ENCODE data around the gene CA14.
A peak's percentile ranks its signal among the peaks of the same experiment; 100 is the strongest.
"Not testable (repeated sequence)": the region's sequence is repeated elsewhere in the genome, so short reads cannot be mapped to it uniquely, and the experiment has no call there.

Gene CA14

DNA sequence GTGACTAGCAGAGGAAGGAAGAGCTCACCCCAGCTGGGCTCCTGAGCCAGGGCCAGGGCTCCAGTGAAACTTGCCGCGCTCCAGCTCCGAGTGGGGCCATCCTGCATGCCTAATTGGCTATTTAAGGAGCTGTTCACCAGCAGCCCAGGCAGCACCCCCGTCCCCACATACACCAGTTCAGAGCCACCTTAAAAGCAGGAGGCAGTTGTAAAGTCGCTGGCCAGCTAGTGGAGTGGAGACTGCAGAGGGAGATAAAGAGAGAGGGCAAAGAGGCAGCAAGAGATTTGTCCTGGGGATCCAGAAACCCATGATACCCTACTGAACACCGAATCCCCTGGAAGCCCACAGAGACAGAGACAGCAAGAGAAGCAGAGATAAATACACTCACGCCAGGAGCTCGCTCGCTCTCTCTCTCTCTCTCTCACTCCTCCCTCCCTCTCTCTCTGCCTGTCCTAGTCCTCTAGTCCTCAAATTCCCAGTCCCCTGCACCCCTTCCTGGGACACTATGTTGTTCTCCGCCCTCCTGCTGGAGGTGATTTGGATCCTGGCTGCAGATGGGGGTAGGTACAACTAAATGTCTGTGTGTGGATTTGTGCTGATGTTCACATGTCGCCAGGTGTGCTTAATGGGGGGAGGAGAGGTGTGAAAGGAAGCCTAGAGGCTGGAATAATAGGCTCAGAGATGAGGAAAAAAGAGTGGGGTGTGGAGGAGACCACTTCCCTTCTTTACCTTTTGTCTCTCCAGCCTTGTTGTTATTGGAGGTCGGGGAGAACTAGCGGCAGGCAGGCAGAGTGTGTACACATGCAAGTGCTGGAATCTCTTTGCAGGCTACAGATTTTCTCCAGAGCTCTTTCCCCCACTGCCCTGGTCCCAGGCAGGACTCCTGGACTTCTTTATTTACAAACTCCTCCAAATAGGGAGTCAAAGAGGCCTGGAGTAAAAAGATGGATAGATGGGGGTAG is at the start of gene CA14:
Gene CA14 (plus strand): TSS at position 151 of the 962 bp plus-strand sequence. CDS start 355 bp downstream, at position 506.
- no peak for DNase-seq (ENCODE audit: low read depth in 2 of 2)

DNA sequence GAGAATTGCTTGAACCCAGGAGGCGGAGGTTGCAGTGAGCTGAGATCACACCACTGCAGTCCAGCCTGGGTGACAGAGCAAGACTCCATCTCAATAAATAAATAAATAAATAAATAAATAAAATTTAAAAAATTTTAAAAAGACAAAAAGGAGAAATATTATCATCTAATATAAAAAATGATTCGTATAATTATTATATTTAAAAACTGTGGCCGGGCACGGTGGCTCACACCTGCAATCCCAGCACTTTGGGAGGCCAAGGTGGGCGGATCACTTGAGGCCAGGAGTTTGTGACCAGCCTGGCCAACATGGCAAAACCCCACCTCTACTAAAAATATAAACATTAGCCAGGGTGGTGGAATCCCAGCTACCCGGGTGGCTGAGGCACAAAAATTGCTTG is 49.1 kb upstream of the CA14 start:
- not testable (repeated sequence) for DNase-seq (ENCODE audit: low read depth in 2 of 2)

DNA sequence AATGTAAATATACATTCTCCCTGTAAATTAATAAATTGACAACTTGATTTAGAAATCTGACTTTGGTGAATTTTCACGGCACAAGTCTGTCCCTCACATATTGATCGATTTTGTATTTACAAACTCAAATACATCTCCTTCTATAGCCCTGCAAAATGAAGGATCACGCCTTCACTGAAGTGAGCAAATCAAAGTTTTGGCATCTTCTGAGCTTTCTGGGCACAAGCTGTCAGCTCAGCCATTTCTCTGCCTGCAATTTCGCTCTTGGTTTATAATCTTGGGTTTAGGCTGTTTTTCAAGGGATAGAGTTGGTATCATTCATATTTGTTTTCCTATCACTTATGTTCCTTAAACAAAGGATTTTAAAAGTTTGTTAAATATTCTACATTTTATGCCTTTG is 47.5 kb upstream of the CA14 start:
- no peak for DNase-seq (ENCODE audit: low read depth in 2 of 2)

GRCh38 chr1:150210706-150211105 is 46.9 kb upstream of the CA14 start:
- DNase-seq (ENCODE audit: low read depth in 2 of 2) = no peak

DNA sequence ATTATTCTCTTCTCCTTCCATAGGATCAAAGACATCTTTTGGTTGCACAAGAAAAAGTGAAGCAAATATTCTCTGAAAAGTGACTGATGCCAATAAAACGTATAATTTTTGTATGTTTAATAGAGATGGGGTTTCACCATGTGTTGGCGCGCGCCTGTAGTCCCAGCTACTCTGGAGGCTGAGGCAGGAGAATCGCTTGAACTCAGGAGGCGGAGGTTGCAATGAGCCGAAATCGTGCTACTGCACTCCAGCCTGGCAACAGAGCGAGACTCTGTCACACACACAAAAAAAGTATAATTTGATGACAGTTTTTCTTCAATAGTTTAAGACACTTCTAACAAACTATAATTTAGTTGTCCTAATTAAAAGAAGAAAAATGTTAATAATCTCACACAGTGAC is 45.5 kb upstream of the CA14 start:
- DNase-seq (ENCODE audit: low read depth in 2 of 2) = no peak

- peak; percentile 86 to 90 for DNase-seq (ENCODE audit: low read depth in 2 of 2)
These were observed 44.1 kb upstream of the CA14 start for GRCh38 chr1:150213170-150214098.

DNA sequence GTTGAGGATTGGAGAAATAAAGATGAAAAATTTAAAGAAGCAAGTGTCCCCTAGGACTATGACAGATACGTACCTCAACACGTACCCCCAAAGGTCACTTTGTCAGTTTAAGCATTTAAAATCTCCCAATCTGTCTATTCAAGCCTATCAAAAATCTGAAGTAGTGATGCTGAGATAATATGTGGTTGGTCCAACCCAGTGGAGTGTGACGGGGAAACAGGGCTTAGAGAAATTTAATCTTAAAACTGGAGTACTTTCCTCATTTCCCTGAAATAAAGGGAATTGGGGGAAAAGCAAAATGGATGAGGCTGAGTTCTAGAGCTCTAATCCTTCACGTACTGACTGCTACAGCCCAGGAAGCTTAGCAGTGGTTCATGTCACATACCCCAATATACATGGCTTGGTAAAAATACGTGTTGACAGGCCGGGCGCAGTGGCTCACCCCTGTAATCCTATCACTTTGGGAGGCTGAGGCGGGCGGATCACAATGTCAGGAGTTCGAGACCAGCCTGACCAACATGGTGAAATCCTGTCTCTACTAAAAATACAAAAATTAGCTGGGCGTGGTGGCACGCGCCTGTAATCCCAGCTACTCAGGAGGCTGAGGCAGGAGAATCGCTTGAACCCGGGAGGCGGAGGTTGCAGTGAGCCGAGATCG is 43.3 kb upstream of the CA14 start:
- not testable (repeated sequence) for DNase-seq (ENCODE audit: low read depth in 2 of 2)

DNA sequence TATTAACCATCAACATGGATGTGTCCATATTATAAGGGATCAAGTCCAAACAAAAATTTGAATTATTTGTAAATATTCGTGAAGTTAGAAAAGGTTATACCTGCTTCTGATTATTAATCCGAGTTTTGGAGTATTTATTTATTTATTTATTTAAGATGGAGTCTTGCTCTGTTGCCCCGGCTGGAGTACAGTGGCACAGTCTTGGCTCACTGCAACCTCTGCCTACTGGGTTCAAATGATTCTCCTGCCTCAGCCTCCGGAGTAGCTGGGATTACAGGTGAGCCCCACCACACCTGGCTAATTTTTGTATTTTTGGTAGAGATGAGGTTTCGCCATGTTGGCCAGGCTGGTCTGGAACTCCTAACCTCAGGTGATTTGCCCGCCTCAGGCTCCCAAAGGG is 41.7 kb upstream of the CA14 start:
- not testable (repeated sequence) for DNase-seq (ENCODE audit: low read depth in 2 of 2)

DNA sequence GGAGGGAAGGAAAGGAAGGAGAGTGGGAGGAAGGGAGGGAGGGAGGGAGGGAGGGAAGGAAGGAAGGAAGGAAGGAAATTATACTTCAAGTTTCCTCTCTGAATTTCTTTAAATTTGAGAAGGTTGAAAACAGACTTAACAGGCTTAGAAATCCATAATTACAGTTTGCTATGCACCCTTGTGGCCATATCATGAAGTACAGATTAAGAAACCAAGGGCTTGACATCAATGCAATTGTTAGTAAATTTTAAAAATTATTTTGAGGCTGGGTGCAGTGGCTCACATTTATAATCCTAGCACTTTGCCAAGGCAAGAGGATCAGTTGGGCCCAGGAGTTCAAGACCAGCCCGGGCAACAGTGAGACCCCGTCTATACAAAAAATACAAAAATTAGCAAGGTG is 36.0 kb upstream of the CA14 start:
- DNase-seq (ENCODE audit: low read depth in 2 of 2) = no peak

DNA sequence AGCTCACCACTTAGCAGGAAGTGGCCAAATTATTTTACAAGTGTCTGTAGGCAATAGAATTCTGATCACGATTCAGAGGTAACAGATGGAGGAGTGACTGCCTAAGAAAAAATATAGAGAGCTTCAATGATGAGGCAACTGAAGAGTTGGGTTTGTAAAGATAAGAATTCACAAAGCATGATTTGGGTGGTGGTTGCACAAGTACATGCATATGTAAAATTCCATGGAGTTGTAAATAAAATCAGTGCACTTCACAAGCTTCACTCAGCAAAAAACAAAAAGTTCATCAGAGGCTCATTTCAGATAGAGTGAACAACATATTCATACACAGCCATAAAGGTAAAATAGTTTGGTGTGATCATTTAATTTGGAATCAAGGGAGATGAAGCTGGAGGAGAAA is 32.6 kb upstream of the CA14 start:
- DNase-seq (ENCODE audit: low read depth in 2 of 2) = no peak

DNA sequence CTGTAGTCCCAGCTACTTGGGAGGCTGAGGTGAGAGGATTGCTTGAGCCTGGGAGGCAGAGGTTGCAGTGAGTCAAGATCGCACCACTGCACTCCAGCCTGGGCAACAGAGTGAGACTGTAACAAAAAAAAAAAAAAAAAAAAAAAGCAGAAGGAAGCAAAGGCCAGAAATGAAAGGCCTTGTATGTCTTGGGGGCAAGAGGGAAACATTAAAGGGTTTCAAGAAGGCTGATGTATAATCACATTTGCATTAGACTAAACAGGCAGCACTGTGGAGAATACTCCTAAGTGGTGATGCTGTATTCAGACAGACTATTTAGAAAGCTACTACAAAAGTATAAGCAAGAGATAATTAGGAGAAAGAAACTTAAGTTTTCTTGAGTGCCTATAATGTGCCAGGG is 32.0 kb upstream of the CA14 start:
- DNase-seq (ENCODE audit: low read depth in 2 of 2) = no peak

DNA sequence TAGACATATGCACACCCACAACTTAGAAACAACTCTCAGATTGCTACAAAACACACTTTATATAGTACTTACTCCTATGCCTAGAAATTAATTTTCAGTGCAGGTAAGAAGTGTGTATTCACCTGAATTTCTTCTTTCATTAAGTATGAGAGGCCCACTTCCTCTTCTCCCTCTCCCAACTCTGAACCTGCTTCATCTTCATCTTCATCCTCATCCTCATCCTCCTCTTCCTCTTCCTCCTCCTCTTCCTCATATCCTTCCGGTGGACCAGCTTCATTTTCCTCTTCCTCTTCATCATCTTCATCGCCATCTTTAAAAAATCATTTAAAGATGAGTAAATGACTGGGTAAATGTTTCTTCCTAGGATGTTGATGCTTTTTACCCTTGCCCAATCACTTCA is 31.1 kb upstream of the CA14 start:
- DNase-seq (ENCODE audit: low read depth in 2 of 2) = no peak

- DNase-seq (ENCODE audit: low read depth in 2 of 2) = no peak
These were observed 30.3 kb upstream of the CA14 start for GRCh38 chr1:150227228-150227627.

GRCh38 chr1:150228246-150228645 is 29.3 kb upstream of the CA14 start:
- not testable (repeated sequence) for DNase-seq (ENCODE audit: low read depth in 2 of 2)

DNA sequence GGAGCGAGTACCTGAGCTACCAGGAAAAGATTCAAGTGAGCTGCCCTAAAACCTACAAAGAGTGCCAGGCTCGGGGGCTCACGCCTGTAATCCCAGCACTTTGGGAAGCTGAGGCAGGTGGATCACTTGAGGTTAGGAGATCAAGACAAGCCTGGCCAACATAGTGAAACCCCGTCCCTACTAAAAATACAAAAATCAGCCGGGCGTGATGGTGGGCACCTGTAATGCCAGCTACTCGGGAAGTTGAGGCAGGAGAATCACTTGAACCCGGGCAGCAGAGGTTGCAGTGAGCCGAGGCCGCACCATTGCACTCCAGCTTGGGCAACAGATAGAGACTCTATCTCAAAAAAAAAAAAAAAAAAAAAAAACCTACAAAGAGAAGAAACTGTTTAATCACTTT is 24.7 kb upstream of the CA14 start:
- DNase-seq (ENCODE audit: low read depth in 2 of 2) = not testable (repeated sequence)

DNA sequence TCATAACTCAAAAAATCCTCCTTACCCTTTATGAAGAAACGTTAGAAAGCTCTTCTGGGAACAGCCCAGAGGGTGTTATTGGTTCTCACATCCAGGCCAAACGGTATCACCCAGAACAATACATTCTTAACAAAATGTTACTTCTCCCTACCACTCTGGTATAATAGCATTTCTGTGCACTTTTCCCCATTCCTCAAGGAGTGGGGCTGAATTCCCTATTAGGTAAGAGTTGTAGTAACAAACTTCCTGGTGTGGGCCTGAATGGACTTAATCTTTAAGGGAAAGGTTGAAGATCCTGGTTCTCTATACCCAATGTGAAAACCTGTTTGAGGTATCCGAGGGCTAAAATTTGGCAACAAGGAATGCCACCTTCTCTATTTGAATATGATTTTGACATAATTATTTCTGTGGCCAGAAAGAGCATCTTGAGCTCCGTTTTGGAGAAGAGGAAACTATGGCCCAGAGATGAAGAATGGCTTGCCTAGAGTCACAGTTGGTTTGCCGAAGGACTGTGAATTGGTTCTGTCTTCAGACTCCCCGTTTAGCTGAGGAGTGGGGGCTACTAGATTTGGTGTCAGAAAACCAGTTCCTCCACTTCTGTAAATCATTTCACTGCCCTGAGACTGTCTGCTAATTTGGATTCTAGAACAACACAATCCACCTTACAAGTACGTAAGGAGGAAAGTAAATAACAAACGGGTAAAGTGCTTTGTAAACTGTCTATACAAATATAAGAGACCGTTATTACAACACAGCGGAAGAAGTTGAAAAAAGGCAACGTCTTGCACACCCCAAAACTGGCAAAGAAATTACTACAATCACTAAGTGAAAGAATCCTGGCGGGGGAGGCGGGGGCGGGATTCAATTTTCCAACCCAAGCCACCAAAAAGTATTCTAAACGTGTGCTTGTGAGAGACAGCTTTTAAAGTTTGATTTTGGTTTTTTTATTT is 23.9 kb upstream of the CA14 start:
- DNase-seq (ENCODE audit: low read depth in 2 of 2) = peak; percentile 58 to 65

- no peak for DNase-seq (ENCODE audit: low read depth in 2 of 2)
These were observed 23.3 kb upstream of the CA14 start for GRCh38 chr1:150234309-150234565.

GRCh38 chr1:150234566-150235293 is 22.8 kb upstream of the CA14 start:
- peak; percentile 80 to 89 for DNase-seq (ENCODE audit: low read depth in 2 of 2)

DNA sequence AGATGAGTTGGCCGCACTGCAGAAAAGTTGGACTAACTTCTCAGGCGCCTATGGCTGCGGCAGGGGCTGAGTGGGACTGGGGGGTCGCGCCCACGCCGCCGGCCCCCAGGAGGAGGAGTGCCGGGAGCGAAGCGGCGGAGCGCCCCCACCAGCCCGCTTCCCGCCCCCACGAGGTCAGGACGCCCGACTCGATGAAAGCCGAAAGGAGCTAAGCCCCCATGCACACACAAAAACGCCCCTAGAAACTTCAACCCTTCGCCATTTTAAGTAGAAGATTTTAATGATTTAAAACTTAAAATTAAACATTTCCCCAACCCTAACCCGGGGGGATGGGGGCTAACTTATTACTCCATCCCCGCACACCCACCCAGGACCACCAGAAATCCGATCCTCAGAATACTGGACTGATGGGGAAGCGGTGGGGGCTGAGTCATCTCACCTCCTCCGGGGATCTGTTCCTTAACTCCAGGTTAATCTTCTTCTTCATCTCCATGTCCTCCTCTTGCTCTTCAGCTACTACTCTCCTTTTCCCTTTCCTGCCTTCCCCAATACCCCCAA is 22.2 kb upstream of the CA14 start:
- peak in 1 of 2 donors; percentile 36 for DNase-seq (ENCODE audit: low read depth in 2 of 2)
